ENCODE measurements around the gene SLC8A1.

DNA sequence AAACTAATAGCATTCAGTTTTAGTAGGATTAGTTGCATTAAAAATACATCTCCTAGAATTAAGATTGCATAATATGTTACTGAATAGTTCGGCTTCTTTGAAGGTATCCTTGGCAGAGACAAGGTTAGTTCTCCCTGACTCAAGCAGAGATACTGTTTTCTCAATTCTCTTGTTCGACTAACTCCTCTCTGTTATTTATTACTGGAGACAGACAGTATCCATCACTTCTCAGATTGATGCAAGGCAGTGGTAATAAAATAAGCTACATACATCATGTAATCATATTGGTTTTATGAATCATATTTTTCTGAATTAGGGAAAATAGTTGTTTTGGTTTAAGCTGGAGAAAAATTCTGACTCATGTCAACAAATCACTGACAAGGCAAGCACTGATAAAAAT lies 134.8 kb downstream of the SLC8A1 start:
- TF ChIP-seq, protein P1, sequence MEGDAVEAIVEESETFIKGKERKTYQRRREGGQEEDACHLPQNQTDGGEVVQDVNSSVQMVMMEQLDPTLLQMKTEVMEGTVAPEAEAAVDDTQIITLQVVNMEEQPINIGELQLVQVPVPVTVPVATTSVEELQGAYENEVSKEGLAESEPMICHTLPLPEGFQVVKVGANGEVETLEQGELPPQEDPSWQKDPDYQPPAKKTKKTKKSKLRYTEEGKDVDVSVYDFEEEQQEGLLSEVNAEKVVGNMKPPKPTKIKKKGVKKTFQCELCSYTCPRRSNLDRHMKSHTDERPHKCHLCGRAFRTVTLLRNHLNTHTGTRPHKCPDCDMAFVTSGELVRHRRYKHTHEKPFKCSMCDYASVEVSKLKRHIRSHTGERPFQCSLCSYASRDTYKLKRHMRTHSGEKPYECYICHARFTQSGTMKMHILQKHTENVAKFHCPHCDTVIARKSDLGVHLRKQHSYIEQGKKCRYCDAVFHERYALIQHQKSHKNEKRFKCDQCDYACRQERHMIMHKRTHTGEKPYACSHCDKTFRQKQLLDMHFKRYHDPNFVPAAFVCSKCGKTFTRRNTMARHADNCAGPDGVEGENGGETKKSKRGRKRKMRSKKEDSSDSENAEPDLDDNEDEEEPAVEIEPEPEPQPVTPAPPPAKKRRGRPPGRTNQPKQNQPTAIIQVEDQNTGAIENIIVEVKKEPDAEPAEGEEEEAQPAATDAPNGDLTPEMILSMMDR (IDR thresholded peaks at IDR 0.05), result no peak
- no peak for TF ChIP-seq EZH2 (IDR thresholded peaks at IDR 0.05; ENCODE audit: borderline replicate concordance, insufficient read depth, low read depth, low read length, poor library complexity, severe bottlenecking)

Data from B cell (primary cell).